SKM-1 treated with dmso at 0.1 percent for 144 hours (cell line): ENCODE results near the gene KCTD3.

ENCODE experiments used
- DNase-seq: peaks from one replicate; lab custom pipeline; 2025; ENCODE audit not compliant: unreplicated experiment; lab: John Stamatoyannopoulos, UW

KCTD3 gene

GRCh38 chr1:215566556-215567490 is at the start of gene KCTD3:
Gene KCTD3 (plus strand): TSS chr1:215567304. CDS start chr1:215567686, 382 bp downstream.
- peak; percentile 89 for DNase-seq

- DNase-seq, result no peak
Observed at GRCh38 chr1:215517441-215517891, 49.6 kb upstream of the KCTD3 start.

- no peak for DNase-seq
Observed at GRCh38 chr1:215518594-215518993, 48.5 kb upstream of the KCTD3 start.

GRCh38 chr1:215521279-215521678 is 45.8 kb upstream of the KCTD3 start:
- DNase-seq, result no peak

- DNase-seq, result no peak
Observed at GRCh38 chr1:215523128-215523861, 43.8 kb upstream of the KCTD3 start.

- DNase-seq, result no peak
Observed at GRCh38 chr1:215523906-215524305, 43.2 kb upstream of the KCTD3 start.

- peak; percentile 65 for DNase-seq
Observed at GRCh38 chr1:215526147-215526845, 40.8 kb upstream of the KCTD3 start.

GRCh38 chr1:215526846-215527151 is 40.3 kb upstream of the KCTD3 start:
- DNase-seq, result no peak

GRCh38 chr1:215529111-215529510 is 38.0 kb upstream of the KCTD3 start:
- no peak for DNase-seq

- DNase-seq, result no peak
Observed at GRCh38 chr1:215529571-215529970, 37.5 kb upstream of the KCTD3 start.

- peak; percentile 92 for DNase-seq
Observed at GRCh38 chr1:215530401-215530984, 36.6 kb upstream of the KCTD3 start.

GRCh38 chr1:215539803-215540570 is 27.1 kb upstream of the KCTD3 start:
- no peak for DNase-seq

GRCh38 chr1:215542301-215542700 is 24.8 kb upstream of the KCTD3 start:
- no peak for DNase-seq

GRCh38 chr1:215543191-215543606 is 23.9 kb upstream of the KCTD3 start:
- DNase-seq, result peak; percentile 97

- DNase-seq, result no peak
Observed at GRCh38 chr1:215543806-215544205, 23.3 kb upstream of the KCTD3 start.

- no peak for DNase-seq
Observed at GRCh38 chr1:215544566-215544965, 22.5 kb upstream of the KCTD3 start.

- DNase-seq, result no peak
Observed at GRCh38 chr1:215545096-215545495, 22.0 kb upstream of the KCTD3 start.

GRCh38 chr1:215547011-215547410 is 20.1 kb upstream of the KCTD3 start:
- no peak for DNase-seq

GRCh38 chr1:215551806-215552205 is 15.3 kb upstream of the KCTD3 start:
- DNase-seq, result no peak

- DNase-seq, result no peak
Observed at GRCh38 chr1:215554865-215555264, 12.2 kb upstream of the KCTD3 start.
